Tibial artery (tissue), 4 donors: ENCODE results near the gene NAAA.

Source experiments
- DNase-seq, 2 donors: peaks; one replicate each; pipeline ENCODE4 v3.0.0-alpha.2; 2019
- H3K27ac ChIP-seq, 2 donors: fragments of 200-600 bp; sonication (generic) in 1 of 2; 1 replicate in 1 of 2; 2 replicates in 1 of 2; pipeline ENCODE4 v1.5.1; 2018 to 2019; ENCODE audit warnings: mild to moderate bottlenecking in 1 of 2
- H3K27me3 ChIP-seq, 2 donors: fragments of 200-600 bp; sonication (generic) in 1 of 2; one replicate each; pipeline versions ENCODE4 v1.5.1 to v1.6.0; 2016 to 2019
- H3K36me3 ChIP-seq, 3 donors: fragments of 200-600 bp; sonication (generic) in 2 of 3; one replicate each; pipeline ENCODE4 v1.5.1; 2016 to 2019; ENCODE audit warnings: mild to moderate bottlenecking in 2 of 3
- H3K4me1 ChIP-seq, 4 donors: fragments of 200-600 bp; sonication (generic) in 2 of 4; 1 replicate in 3 of 4; 2 replicates in 1 of 4; pipeline ENCODE4 v1.5.1; 2016 to 2019
- H3K4me3 ChIP-seq, 2 donors: fragments of 200-600 bp; sonication (generic) in 1 of 2; 1 replicate in 1 of 2; 2 replicates in 1 of 2; pipeline ENCODE4 v1.5.1; 2018 to 2019; ENCODE audit warnings: mild to moderate bottlenecking in 2 of 2
- H3K9me3 ChIP-seq, 3 donors: fragments of 200-600 bp; sonication (generic) in 1 of 3; one replicate each; pipeline ENCODE4 v1.5.1; 2016 to 2019
- CTCF ChIP-seq, 2 experiments: fragments of 200-600 bp in 1 of 2; fragments of 450-650 bp in 1 of 2; IDR thresholded peaks; one replicate each; pipeline ENCODE4 v1.5.1; 2017 to 2019; ENCODE audit warnings: antibody characterized with exemption in 2 of 2, mild to moderate bottlenecking in 1 of 2, moderate library complexity in 1 of 2
- intact Hi-C: fragments of 100-400 bp; cut with DNase I; formaldehyde crosslinking; loops from one replicate; pipeline ENCODE4 v1.15.0; 2023; ENCODE audit warnings: low total_unique reads

NAAA gene

DNA sequence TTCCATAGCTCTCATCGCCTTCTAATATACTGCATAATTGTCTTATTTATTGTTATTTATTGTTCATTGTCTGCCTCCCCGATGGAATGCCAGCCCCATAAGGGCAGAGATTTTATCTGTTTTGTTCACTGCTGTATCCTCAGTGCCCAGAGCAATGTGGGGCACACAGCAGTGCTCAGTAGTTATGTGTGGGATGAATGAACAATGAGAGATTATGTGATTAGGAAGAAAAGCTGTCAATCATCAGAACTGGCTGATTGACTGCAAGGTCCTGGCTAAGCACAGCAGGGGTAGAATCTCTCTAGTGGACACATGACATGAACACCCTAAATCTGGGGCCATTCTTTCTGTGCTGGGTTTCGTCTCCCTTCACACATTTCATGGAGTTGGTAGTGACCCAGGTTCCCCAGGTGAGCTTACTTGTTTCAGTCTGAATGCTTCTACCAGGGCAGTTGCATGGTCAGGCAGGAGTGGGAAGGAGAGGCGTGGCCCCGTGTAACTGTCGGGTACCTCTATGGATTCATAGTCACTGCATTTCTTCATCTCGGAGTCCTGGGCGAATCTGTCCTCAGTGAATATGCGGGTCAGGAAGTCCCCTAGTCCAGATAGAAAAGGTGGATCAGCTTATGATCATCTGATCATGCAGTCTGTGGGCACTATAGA lies 51.1 kb downstream of the NAAA start:
- Histone ChIP-seq H3K4me1 (no peaks in the 10 kb centered on the region), H3K27me3 (peaks cover 0 to 3% of the 10 kb centered on the region in 2 donors), H3K36me3 (no peaks in the 10 kb centered on the region), H3K9me3 (no peaks in the 10 kb centered on the region), H3K27ac (no peak overlapping the region), H3K4me3 (no peak overlapping the region)
- no peak for DNase-seq
- intact Hi-C loops: no loop called here
- no peak for TF ChIP-seq CTCF (IDR thresholded peaks at IDR 0.05)

- H3K4me1 ChIP-seq: no peaks in the 10 kb centered on the region
- peaks cover 0 to 3% of the 10 kb centered on the region in 2 donors for H3K27me3 ChIP-seq
- no peak for TF ChIP-seq CTCF (IDR thresholded peaks at IDR 0.05)
- no peaks in the 10 kb centered on the region for H3K36me3 ChIP-seq
- H3K4me3 ChIP-seq: no peak overlapping the region
- intact Hi-C loops: no loop called here
- H3K27ac ChIP-seq: no peak overlapping the region
- no peaks in the 10 kb centered on the region for H3K9me3 ChIP-seq
- DNase-seq: no peak
These were observed 54.7 kb downstream of the NAAA start for GRCh38 chr4:75886104-75886503.

DNA sequence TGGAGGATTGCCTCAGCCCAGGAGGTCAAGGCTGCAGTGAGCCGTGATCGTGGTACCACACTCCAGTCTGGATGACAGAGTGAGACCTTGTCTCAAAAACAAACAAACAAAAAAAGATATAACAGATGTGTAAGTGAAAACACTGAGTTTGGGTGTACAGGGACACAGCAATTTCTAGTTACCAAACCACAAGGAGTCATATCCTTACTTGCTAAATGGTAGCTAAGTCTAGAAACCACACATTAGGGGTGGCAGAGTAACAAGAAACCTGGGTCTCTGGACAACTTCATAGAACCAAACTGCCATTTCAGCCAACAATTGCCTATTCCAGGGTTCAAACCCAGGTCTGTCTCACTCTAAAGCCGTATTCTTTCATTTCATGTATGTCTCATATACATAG lies 59.3 kb downstream of the NAAA start:
- Histone ChIP-seq H3K27me3 (peaks cover 0 to 3% of the 10 kb centered on the region in 2 donors), H3K27ac (no peak overlapping the region), H3K36me3 (no peaks in the 10 kb centered on the region), H3K4me1 (no peaks in the 10 kb centered on the region), H3K4me3 (no peak overlapping the region), H3K9me3 (no peaks in the 10 kb centered on the region)
- intact Hi-C loops: no loop called here
- TF ChIP-seq CTCF (IDR thresholded peaks at IDR 0.05): no peak
- DNase-seq: no peak

GRCh38 chr4:75880278-75880677 lies 60.5 kb downstream of the NAAA start:
- intact Hi-C loops: no loop called here
- Histone ChIP-seq H3K27me3 (no peaks in the 10 kb centered on the region), H3K4me3 (no peak overlapping the region), H3K27ac (no peak overlapping the region), H3K4me1 (no peaks in the 10 kb centered on the region), H3K36me3 (no peaks in the 10 kb centered on the region), H3K9me3 (no peaks in the 10 kb centered on the region)
- no peak for DNase-seq
- no peak for TF ChIP-seq CTCF (IDR thresholded peaks at IDR 0.05)

DNA sequence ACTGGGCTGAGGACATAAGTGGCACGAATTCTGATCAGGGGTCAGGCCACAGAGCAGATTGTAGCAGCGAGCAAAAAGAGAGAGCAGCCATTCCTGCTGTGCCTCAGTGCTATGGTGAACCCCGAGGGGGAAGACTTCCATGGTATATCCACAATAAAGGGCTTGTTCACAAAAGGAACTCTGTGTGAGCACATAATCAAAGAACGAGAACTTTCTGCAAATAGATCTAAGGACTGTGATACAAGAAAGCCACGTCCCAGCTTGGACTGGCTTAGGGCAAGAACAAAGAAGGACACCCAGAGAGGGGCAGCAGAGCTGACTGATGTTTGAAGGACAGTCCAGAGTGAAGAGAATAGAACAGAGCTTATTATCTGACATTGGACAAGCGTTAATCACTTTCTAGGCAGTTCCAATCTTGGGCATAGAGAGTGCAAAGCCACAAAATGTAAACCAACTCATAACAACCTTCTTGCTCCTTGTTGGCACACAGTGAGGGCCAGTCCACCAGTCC lies 62.5 kb downstream of the NAAA start:
- TF ChIP-seq CTCF (IDR thresholded peaks at IDR 0.05): no peak
- intact Hi-C loops: no loop called here

More for the DNA sequence above, 62.5 kb downstream of the NAAA start:
- Histone ChIP-seq H3K27me3 (no peaks in the 10 kb centered on the region), H3K4me1 (no peaks in the 10 kb centered on the region), H3K9me3 (no peaks in the 10 kb centered on the region), H3K4me3 (no peak overlapping the region), H3K27ac (no peak overlapping the region), H3K36me3 (no peaks in the 10 kb centered on the region)
- DNase-seq: no peak
